Measurements from ENCODE around the gene CCSER2.

- TF ChIP-seq CTCF (IDR thresholded peaks at IDR 0.05; ENCODE audit: low read length) (no peak), EZH2 (IDR thresholded peaks at IDR 0.05; ENCODE audit: borderline replicate concordance, low read length) (no peak)
These were observed 224.1 kb downstream of the CCSER2 start for GRCh38 chr10:84552478-84552877.
